Measurements from ENCODE around the gene MKRN1.

DNA sequence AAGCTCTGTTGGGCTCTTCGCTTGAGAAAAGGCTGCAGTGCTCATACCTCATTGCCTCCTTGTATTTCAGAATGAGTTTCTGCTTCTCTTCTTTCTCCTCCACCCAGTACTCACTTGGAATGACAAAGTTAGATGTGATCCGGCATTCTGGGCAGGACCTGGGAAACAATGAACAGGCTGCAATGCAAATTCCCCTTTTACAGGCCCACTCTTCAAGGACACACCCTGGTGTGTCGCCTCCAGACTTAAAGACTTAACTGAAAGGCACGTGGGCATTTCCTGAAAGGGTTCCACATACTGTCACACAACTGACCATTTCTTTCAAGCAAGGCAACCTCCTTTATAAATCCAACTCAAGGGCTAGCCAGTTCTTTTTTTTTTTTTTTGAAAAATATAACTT is 23.6 kb downstream of the MKRN1 start:
- TF ChIP-seq, protein P1, sequence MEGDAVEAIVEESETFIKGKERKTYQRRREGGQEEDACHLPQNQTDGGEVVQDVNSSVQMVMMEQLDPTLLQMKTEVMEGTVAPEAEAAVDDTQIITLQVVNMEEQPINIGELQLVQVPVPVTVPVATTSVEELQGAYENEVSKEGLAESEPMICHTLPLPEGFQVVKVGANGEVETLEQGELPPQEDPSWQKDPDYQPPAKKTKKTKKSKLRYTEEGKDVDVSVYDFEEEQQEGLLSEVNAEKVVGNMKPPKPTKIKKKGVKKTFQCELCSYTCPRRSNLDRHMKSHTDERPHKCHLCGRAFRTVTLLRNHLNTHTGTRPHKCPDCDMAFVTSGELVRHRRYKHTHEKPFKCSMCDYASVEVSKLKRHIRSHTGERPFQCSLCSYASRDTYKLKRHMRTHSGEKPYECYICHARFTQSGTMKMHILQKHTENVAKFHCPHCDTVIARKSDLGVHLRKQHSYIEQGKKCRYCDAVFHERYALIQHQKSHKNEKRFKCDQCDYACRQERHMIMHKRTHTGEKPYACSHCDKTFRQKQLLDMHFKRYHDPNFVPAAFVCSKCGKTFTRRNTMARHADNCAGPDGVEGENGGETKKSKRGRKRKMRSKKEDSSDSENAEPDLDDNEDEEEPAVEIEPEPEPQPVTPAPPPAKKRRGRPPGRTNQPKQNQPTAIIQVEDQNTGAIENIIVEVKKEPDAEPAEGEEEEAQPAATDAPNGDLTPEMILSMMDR (IDR thresholded peaks at IDR 0.05) = no peak
- TF ChIP-seq POLR2A (IDR thresholded peaks at IDR 0.05) = no peak

All from thyroid gland (tissue), 4 donors.